K562 (cell line): ENCODE measurements around the gene GPN1. TPM values are rescaled to one million over a fixed set of nuclear protein-coding genes. Genes with fewer than 3 reads are reported as not detected.

Experiments
- CEBPG ChIP-seq, 3 experiments: fragments of 200-800 bp in 1 of 3; sonication (Bioruptor generic) in 1 of 3; sonication (generic) in 1 of 3; formaldehyde crosslinking in 1 of 3; IDR thresholded peaks in 2 of 3; conservative IDR thresholded peaks in 1 of 3; 2 replicates each; pipeline versions ENCODE4 v1.6.1 to v1.8.0; 2016 to 2022; ENCODE audit warnings: missing compliant biosample characterization in 2 of 3, missing genetic modification characterization in 2 of 3, mild to moderate bottlenecking in 1 of 3, missing genetic modification reagents in 1 of 3
- ETV5 ChIP-seq: sonication (generic); formaldehyde crosslinking; IDR thresholded peaks from 2 replicates; pipeline ENCODE4 v1.4.0; 2020; ENCODE audit warnings: low read depth, mild to moderate bottlenecking, missing genetic modification reagents
- KAT7 ChIP-seq: sonication (generic); formaldehyde crosslinking; IDR thresholded peaks from 2 replicates; pipeline ENCODE4 v1.8.0; 2022; ENCODE audit warnings: missing genetic modification reagents, mild to moderate bottlenecking, borderline replicate concordance
- MAFG ChIP-seq: fragments of 450-650 bp; conservative IDR thresholded peaks from 2 replicates; pipeline ENCODE4 v1.6.1; 2016; ENCODE audit warnings: missing genetic modification characterization, missing compliant biosample characterization
- NR2F6 ChIP-seq: fragments of 450-650 bp; formaldehyde crosslinking; IDR thresholded peaks from 2 replicates; pipeline ENCODE4 v1.4.0; 2020; ENCODE audit warnings: mild to moderate bottlenecking
- RBM25 ChIP-seq: fragments of 200-400 bp; formaldehyde crosslinking; IDR thresholded peaks from 2 replicates; pipeline ENCODE4 v1.6.1; 2018; ENCODE audit warnings: low read length, low read depth, moderate library complexity; ENCODE audit not compliant: severe bottlenecking
- SAFB ChIP-seq: fragments of 200-400 bp; formaldehyde crosslinking; IDR thresholded peaks from 2 replicates; pipeline ENCODE4 v1.6.1; 2017; ENCODE audit warnings: low read depth, low read length, borderline replicate concordance
- TBL1XR1 ChIP-seq, 2 experiments: IDR thresholded peaks; 2 replicates each; pipeline ENCODE4 v1.6.1; 2012; ENCODE audit warnings: improper control_type of control experiment in 2 of 2, low read length in 2 of 2, mild to moderate bottlenecking in 1 of 2
- ZNF12 ChIP-seq: sonication (generic); formaldehyde crosslinking; IDR thresholded peaks from 2 replicates; pipeline ENCODE4 v1.4.0; 2020; ENCODE audit warnings: mild to moderate bottlenecking, missing genetic modification reagents
- polyA plus RNA-seq, 8 experiments: library from polyadenylated mRNA; depleted of rRNA in 4 of 8; stranded (reverse) in 5 of 8; unstranded in 3 of 8; fragments of >200 nt; fragmentation: Nextera tagmentation in 2 of 8; fragmentation: Illumina TruSeq in 1 of 8; extraction: Ambion mirVana in 2 of 8; extraction: Trizol in 1 of 8; gene quantifications; 2 replicates each; pipeline versions ENCODE4 v1.2.1 to v1.2.3, GENCODE V29; 2011 to 2014; ENCODE audit warnings: inconsistent platforms in 1 of 8, missing spikeins in 1 of 8
- total RNA-seq, 7 experiments: library from RNA; depleted of rRNA in 6 of 7; stranded (reverse); fragments of >200 nt in 6 of 7; fragmentation: Illumina TruSeq in 2 of 7; extraction: Trizol in 2 of 7; gene quantifications; 2 replicates each; pipeline versions ENCODE4 v1.2.1 to v1.2.3, GENCODE V29; 2011 to 2021; ENCODE audit warnings: low replicate concordance in 1 of 7
- TF ChIP-seq, protein P1 (sequence below): fragments of 250-450 bp; sonication (Bioruptor Pico); IDR thresholded peaks from 2 replicates; pipeline ENCODE4 v1.5.0; 2021; ENCODE audit warnings: mild to moderate bottlenecking, moderate library complexity
- TF ChIP-seq, protein P2 (sequence below): fragments of 250-450 bp; sonication (Bioruptor Pico); IDR thresholded peaks from 2 replicates; pipeline ENCODE4 v1.4.0; 2020; ENCODE audit warnings: mild to moderate bottlenecking, moderate library complexity
- TF ChIP-seq, protein P3 (sequence below): sonication (generic); formaldehyde crosslinking; IDR thresholded peaks from 2 replicates; pipeline ENCODE4 v1.8.0; 2022; ENCODE audit warnings: missing genetic modification reagents, mild to moderate bottlenecking, borderline replicate concordance
- TF ChIP-seq, protein P4 (sequence below): sonication (generic); formaldehyde crosslinking; IDR thresholded peaks from 2 replicates; pipeline ENCODE4 v1.8.0; 2022; ENCODE audit warnings: mild to moderate bottlenecking, missing genetic modification reagents
- TF ChIP-seq, protein P5 (sequence below): fragments of 450-650 bp; formaldehyde crosslinking; conservative IDR thresholded peaks from 2 replicates; pipeline ENCODE4 v1.4.0; 2022; ENCODE audit warnings: mild to moderate bottlenecking, missing genetic modification characterization

The GPN1 gene
- total and polyA plus RNA-seq, 9 of the 15 experiments (the other 6 are each of a cell fraction or from before 2014, with no cell fraction given), result 23.4 to 171 (median 48.2) TPM

DNA sequence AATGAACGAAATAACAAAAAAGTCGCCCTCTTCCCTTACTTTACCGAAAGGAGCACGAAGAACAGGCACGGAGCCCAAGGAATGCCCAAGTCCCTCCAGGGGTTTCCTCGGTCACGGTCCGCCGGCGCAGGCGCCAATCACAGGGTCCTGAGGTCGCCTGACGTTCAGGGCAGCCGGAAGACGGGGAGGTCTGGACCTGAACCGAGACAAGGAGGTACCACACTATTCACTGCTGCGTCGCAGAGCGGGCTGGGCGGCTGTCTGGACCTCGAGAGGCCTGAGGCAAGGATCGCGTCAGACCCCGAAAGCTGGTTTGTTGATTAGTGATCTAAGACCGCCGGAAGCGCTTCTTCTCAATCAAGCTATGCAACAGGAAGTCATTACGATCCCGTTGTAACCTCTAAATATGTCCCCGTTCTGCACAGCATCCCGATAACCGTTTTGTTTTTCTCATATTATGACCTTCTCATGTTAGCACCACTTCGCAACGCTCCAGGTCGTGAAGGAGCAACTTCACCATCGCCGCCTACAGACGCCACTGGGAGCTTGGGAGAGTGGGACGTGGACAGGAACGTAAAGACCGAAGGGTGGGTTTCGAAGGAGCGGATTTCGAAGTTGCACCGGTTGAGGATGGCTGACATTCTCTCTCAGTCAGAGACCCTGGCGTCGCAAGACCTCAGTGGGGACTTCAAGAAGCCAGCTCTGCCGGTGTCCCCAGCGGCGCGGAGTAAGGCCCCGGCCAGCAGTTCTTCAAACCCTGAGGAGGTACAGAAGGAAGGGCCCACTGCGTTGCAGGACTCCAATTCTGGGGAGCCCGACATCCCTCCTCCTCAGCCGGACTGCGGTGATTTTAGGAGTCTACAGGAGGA is 34.7 kb downstream of the GPN1 start, which contains the start of the genes SLC4A1AP and SUPT7L (continued):
- TF ChIP-seq, protein P1, sequence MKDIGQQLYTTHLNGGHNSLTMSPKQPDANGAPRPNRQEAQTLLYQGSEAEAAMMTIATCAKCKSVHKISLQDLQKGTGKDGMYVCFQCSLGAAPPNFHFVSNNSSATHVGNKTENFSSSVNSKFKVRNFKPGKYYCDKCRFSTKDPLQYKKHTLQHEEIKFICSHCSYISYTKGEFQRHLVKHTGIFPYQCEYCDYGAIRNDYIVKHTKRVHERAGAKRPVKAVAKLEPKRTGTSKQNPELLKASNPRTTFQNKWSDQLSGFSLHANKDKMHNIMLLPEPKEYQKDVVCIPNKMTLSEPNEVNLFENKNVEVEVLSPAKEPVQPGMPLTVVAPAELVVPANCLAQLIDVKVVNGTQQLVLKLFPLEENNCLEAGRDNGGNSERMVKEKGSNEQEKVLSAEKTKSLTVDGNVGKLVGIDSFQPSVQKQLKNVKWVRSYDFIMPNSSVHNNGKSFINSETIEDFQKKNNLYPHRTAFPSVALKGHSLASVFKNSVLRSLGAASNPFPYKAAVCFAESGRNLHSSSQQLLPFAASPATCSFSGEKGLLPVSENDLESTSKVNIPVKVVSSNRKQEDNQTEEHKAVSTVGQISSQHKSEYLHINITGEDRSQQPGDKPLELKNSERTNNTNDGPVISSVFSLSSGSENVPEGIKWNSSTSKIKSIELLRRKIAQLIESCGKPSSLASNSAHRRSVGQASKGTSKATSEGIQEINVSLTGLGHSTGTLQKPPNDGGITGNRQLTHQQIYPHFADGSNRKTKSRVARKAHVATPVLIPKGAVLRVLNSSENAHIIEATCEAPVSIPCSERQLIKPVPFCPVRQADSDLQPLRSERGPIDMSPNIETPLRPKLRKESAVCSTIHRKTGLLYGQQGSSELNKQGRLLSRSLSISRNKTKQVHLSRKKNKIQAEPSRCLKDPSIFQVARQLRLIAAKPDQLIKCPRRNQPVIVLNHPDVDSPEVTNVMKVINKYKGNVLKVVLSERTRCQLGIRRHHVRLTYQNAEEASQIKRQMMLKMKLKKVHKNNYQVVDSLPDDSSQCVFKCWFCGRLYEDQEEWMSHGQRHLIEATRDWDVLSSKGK (CRISPR knock-in tag), result no peak
- TF ChIP-seq, protein P2, sequence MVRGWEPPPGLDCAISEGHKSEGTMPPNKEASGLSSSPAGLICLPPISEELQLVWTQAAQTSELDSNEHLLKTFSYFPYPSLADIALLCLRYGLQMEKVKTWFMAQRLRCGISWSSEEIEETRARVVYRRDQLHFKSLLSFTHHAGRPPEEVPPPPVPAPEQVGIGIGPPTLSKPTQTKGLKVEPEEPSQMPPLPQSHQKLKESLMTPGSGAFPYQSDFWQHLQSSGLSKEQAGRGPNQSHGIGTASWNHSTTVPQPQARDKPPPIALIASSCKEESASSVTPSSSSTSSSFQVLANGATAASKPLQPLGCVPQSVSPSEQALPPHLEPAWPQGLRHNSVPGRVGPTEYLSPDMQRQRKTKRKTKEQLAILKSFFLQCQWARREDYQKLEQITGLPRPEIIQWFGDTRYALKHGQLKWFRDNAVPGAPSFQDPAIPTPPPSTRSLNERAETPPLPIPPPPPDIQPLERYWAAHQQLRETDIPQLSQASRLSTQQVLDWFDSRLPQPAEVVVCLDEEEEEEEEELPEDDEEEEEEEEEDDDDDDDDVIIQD, result no peak
- TF ChIP-seq ZNF12 (CRISPR knock-in tag) (0 out of 2 replicates have a peak, but pooled peaks have one; percentile 45), RBM25 (no peak), MAFG (no peak), KAT7 (CRISPR knock-in tag) (peak; percentile 99; the same call in 1 of the 2 replicates), ETV5 (CRISPR knock-in tag) (peak; percentile 74; the same call in 1 of the 2 replicates), NR2F6 (CRISPR knock-in tag) (no peak), CEBPG (CRISPR knock-in tag; IDR thresholded peaks at IDR 0.05) (peak; percentile 72), CEBPG (tag; conservative IDR thresholded peaks at IDR 0.05 in 1 of 2, IDR thresholded peaks at IDR 0.05 in 1 of 2) (peak in 1 of 2 experiments; percentile 91; a peak in 3 of 4 replicates), TBL1XR1 (IDR thresholded peaks at IDR 0.05; ENCODE audit: low read length in 2 of 2) (no peak; a peak in 1 of 4 replicates), SAFB (no peak)
- TF ChIP-seq, protein P3, sequence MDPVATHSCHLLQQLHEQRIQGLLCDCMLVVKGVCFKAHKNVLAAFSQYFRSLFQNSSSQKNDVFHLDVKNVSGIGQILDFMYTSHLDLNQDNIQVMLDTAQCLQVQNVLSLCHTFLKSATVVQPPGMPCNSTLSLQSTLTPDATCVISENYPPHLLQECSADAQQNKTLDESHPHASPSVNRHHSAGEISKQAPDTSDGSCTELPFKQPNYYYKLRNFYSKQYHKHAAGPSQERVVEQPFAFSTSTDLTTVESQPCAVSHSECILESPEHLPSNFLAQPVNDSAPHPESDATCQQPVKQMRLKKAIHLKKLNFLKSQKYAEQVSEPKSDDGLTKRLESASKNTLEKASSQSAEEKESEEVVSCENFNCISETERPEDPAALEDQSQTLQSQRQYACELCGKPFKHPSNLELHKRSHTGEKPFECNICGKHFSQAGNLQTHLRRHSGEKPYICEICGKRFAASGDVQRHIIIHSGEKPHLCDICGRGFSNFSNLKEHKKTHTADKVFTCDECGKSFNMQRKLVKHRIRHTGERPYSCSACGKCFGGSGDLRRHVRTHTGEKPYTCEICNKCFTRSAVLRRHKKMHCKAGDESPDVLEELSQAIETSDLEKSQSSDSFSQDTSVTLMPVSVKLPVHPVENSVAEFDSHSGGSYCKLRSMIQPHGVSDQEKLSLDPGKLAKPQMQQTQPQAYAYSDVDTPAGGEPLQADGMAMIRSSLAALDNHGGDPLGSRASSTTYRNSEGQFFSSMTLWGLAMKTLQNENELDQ (CRISPR knock-in tag), result no peak
- TF ChIP-seq, protein P4, sequence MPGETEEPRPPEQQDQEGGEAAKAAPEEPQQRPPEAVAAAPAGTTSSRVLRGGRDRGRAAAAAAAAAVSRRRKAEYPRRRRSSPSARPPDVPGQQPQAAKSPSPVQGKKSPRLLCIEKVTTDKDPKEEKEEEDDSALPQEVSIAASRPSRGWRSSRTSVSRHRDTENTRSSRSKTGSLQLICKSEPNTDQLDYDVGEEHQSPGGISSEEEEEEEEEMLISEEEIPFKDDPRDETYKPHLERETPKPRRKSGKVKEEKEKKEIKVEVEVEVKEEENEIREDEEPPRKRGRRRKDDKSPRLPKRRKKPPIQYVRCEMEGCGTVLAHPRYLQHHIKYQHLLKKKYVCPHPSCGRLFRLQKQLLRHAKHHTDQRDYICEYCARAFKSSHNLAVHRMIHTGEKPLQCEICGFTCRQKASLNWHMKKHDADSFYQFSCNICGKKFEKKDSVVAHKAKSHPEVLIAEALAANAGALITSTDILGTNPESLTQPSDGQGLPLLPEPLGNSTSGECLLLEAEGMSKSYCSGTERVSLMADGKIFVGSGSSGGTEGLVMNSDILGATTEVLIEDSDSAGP, result no peak
- TF ChIP-seq, protein P5, sequence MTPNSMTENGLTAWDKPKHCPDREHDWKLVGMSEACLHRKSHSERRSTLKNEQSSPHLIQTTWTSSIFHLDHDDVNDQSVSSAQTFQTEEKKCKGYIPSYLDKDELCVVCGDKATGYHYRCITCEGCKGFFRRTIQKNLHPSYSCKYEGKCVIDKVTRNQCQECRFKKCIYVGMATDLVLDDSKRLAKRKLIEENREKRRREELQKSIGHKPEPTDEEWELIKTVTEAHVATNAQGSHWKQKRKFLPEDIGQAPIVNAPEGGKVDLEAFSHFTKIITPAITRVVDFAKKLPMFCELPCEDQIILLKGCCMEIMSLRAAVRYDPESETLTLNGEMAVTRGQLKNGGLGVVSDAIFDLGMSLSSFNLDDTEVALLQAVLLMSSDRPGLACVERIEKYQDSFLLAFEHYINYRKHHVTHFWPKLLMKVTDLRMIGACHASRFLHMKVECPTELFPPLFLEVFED (CRISPR knock-in tag), result no peak
